PC-3 (cell line): ENCODE measurements around the gene KLF8. TPM values are rescaled to one million over a fixed set of nuclear protein-coding genes. Genes with fewer than 3 reads are reported as not detected.

Experiments used
- ATAC-seq: fragments of 200-7000 bp; cut with Tn5 transposase; 2 replicates; pipeline ENCODE4 v1.9.1; 2020; ENCODE audit warnings: mild to moderate bottlenecking, moderate library complexity
- BruUV-seq: library from RNA; stranded (reverse); fragments of 400-500 nt; replicated peaks from 2 replicates; lab custom pipeline; 2021; lab: Mats Ljungman, UMichigan
- CTCF ChIA-PET: fragments of 300-600 bp; sonication (Branson Sonifier 250); formaldehyde crosslinking; loops from one replicate; lab custom pipeline; 2022; ENCODE audit warnings: antibody characterized with exemption; lab: Charles Lee
- POLR2A ChIA-PET: fragments of 300-600 bp; sonication (Branson Sonifier 250); formaldehyde crosslinking; loops from one replicate; lab custom pipeline; 2022; ENCODE audit warnings: antibody characterized with exemption; ENCODE audit not compliant: unreplicated experiment; lab: Charles Lee
- DNase-seq: peaks from one replicate; pipeline ENCODE4 v3.0.0-alpha.2; 2015
- H2AFZ ChIP-seq: fragments of 300-600 bp; sonication (generic); 2 replicates; pipeline ENCODE4 v1.6.0; 2016; ENCODE audit warnings: antibody characterized with exemption, low read length
- H3F3A ChIP-seq: fragments of 300-600 bp; sonication (generic); one replicate; pipeline ENCODE4 v1.6.0; 2017; ENCODE audit warnings: antibody characterized with exemption, low read length, control low read depth, mild to moderate bottlenecking; ENCODE audit not compliant: unreplicated experiment
- H3K27ac ChIP-seq: fragments of 300-600 bp; sonication (generic); 2 replicates; pipeline ENCODE4 v1.5.1; 2016; ENCODE audit warnings: mild to moderate bottlenecking, low read length
- H3K27me3 ChIP-seq: fragments of 300-600 bp; sonication (generic); 2 replicates; pipeline ENCODE4 v1.6.1; 2016; ENCODE audit warnings: low read length, mixed read lengths
- H3K36me3 ChIP-seq: fragments of 300-600 bp; sonication (generic); 2 replicates; pipeline ENCODE4 v1.6.1; 2016; ENCODE audit warnings: low read depth, mixed run types, low read length, mixed read lengths
- H3K4me1 ChIP-seq: fragments of 300-600 bp; sonication (generic); 2 replicates; pipeline ENCODE4 v1.5.1; 2016; ENCODE audit warnings: low read length; ENCODE audit not compliant: insufficient read depth
- H3K4me2 ChIP-seq: fragments of 300-600 bp; sonication (generic); 2 replicates; pipeline ENCODE4 v1.6.0; 2016; ENCODE audit warnings: low read length
- H3K4me3 ChIP-seq: fragments of 300-600 bp; sonication (generic); 2 replicates; pipeline ENCODE4 v1.5.1; 2016; ENCODE audit warnings: mild to moderate bottlenecking, low read length, mixed read lengths
- H3K79me2 ChIP-seq: fragments of 300-600 bp; sonication (generic); 2 replicates; pipeline ENCODE4 v1.6.1; 2017; ENCODE audit warnings: low read length, mixed read lengths
- H3K9ac ChIP-seq: fragments of 300-600 bp; sonication (generic); 2 replicates; pipeline ENCODE4 v1.6.0; 2016; ENCODE audit warnings: mild to moderate bottlenecking, low read length
- H3K9me2 ChIP-seq: fragments of 300-600 bp; sonication (generic); replicated peaks from 2 replicates; pipeline ENCODE4 v1.6.1; 2016; ENCODE audit warnings: mixed run types, low read length, mixed read lengths
- H3K9me3 ChIP-seq: fragments of 300-600 bp; sonication (generic); 2 replicates; pipeline ENCODE4 v1.6.1; 2016; ENCODE audit warnings: low read length, mixed read lengths
- H4K20me1 ChIP-seq: fragments of 300-600 bp; sonication (generic); 2 replicates; pipeline ENCODE4 v1.6.1; 2016; ENCODE audit warnings: low read length, mixed read lengths
- EZH2 ChIP-seq: fragments of 300-600 bp; sonication (generic); IDR thresholded peaks from one replicate; pipeline ENCODE4 v1.6.1; 2017; ENCODE audit warnings: antibody characterized with exemption, mild to moderate bottlenecking, low read length; ENCODE audit not compliant: unreplicated experiment
- EZH2phosphoT487 ChIP-seq: fragments of 300-600 bp; sonication (generic); IDR thresholded peaks from 2 replicates; pipeline ENCODE4 v1.6.1; 2018; ENCODE audit warnings: mild to moderate bottlenecking, antibody characterized with exemption, low read length, borderline replicate concordance
- intact Hi-C: fragments of 100-400 bp; cut with micrococcal nuclease; formaldehyde crosslinking; loops from 2 replicates; pipeline ENCODE4 v1.9.0; 2023
- total RNA-seq: library from RNA; depleted of rRNA; stranded (reverse); fragments of >200 nt; gene quantifications from 2 replicates; pipeline ENCODE4 v1.2.3, GENCODE V29; 2014
- TF ChIP-seq, protein P1 (sequence below): fragments of 300-600 bp; sonication (generic); conservative IDR thresholded peaks from 2 replicates; pipeline ENCODE4 v1.5.1; 2017; ENCODE audit warnings: antibody characterized with exemption, low read depth, mild to moderate bottlenecking, low read length

KLF8 gene
- total RNA-seq, 1 experiment from 2014 or later, result 0.04 TPM

DNA sequence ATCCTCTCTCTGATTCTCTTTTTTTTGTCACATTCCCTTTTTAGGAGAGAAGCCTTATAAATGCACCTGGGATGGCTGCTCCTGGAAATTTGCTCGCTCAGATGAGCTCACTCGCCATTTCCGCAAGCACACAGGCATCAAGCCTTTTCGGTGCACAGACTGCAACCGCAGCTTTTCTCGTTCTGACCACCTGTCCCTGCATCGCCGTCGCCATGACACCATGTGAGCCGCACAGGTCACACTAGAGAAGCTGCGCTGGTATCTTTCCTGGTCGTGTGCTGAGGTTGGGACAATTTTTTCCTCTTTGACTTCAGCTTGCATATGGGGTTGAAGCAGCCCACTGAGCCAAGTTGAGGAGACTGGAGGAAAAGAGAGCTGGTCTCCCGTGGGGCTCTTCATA, 52.1 kb downstream of the KLF8 start:
- intact Hi-C loops, result loop anchor here (10.0 kb wide), 1 partner anchor 281 kb away; the partner anchor contains the start of gene UBQLN2
- no peak overlapping the region for H3K4me3 ChIP-seq
- H2AFZ ChIP-seq, result no peak overlapping the region
- H3K4me1 ChIP-seq, result no peaks in the 10 kb centered on the region
- H3K9ac ChIP-seq, result no peak overlapping the region
- no peaks in the 10 kb centered on the region for H3K79me2 ChIP-seq
- TF ChIP-seq EZH2, result no peak
- no peak for TF ChIP-seq EZH2phosphoT487
- TF ChIP-seq, protein P1, sequence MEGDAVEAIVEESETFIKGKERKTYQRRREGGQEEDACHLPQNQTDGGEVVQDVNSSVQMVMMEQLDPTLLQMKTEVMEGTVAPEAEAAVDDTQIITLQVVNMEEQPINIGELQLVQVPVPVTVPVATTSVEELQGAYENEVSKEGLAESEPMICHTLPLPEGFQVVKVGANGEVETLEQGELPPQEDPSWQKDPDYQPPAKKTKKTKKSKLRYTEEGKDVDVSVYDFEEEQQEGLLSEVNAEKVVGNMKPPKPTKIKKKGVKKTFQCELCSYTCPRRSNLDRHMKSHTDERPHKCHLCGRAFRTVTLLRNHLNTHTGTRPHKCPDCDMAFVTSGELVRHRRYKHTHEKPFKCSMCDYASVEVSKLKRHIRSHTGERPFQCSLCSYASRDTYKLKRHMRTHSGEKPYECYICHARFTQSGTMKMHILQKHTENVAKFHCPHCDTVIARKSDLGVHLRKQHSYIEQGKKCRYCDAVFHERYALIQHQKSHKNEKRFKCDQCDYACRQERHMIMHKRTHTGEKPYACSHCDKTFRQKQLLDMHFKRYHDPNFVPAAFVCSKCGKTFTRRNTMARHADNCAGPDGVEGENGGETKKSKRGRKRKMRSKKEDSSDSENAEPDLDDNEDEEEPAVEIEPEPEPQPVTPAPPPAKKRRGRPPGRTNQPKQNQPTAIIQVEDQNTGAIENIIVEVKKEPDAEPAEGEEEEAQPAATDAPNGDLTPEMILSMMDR, result no peak
- no peaks in the 10 kb centered on the region for H4K20me1 ChIP-seq
- POLR2A ChIA-PET, result no interaction called here
- no peaks in the 10 kb centered on the region for H3F3A ChIP-seq
- H3K9me3 ChIP-seq, result no peaks in the 10 kb centered on the region
- no peaks in the 10 kb centered on the region for H3K9me2 ChIP-seq
- CTCF ChIA-PET, result no interaction called here
- no peak overlapping the region for H3K4me2 ChIP-seq
- no peak overlapping the region for H3K27ac ChIP-seq
- no peaks in the 10 kb centered on the region for H3K36me3 ChIP-seq
- H3K27me3 ChIP-seq, result peaks cover 14% of the 10 kb centered on the region; the same call in 1 of the 2 replicates
- no TSS peak for BruUV-seq
- DNase-seq, result no peak
- ATAC-seq, result no peak

DNA sequence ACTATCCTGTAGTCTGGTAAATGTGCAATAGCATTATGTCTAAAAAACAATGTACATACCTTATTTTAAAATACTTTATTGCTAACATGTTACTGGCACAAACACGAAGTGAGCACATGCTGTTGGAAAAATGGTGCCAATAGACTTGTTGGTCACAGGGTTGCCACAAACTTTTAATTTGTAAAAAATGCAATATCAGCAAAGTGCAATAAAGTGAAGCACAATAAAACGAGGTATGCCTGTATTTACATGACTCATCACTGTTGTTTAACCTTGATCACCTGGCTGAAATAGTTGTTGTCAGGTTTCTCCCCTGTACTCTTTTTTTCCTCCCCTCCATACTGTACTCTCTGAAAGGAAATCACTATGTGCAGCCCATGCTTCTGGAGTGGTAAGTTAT, 56.5 kb downstream of the KLF8 start:
- ChIA-PET CTCF (no interaction called here), POLR2A (no interaction called here)
- ATAC-seq (no peak), DNase-seq (no peak)
- no peaks in the 10 kb centered on the region for H3K79me2 ChIP-seq
- H3F3A ChIP-seq, result no peaks in the 10 kb centered on the region
- no peak overlapping the region for H3K4me2 ChIP-seq
- no peak overlapping the region for H2AFZ ChIP-seq
- H3K9me2 ChIP-seq, result no peaks in the 10 kb centered on the region
- H3K9me3 ChIP-seq, result no peaks in the 10 kb centered on the region
- intact Hi-C loops, result loop anchor here (10.0 kb wide), 1 partner anchor 276 kb away; the partner anchor contains the start of gene UBQLN2
- H4K20me1 ChIP-seq, result no peaks in the 10 kb centered on the region
- no peak overlapping the region for H3K4me3 ChIP-seq
- TF ChIP-seq EZH2 (no peak), EZH2phosphoT487 (no peak)
- TF ChIP-seq, protein P1, result no peak
- H3K9ac ChIP-seq, result no peak overlapping the region
- no TSS peak for BruUV-seq
- H3K27me3 ChIP-seq, result peaks cover 14% of the 10 kb centered on the region; the same call in 1 of the 2 replicates
- no peak overlapping the region for H3K27ac ChIP-seq
- no peaks in the 10 kb centered on the region for H3K36me3 ChIP-seq
- no peaks in the 10 kb centered on the region for H3K4me1 ChIP-seq

DNA sequence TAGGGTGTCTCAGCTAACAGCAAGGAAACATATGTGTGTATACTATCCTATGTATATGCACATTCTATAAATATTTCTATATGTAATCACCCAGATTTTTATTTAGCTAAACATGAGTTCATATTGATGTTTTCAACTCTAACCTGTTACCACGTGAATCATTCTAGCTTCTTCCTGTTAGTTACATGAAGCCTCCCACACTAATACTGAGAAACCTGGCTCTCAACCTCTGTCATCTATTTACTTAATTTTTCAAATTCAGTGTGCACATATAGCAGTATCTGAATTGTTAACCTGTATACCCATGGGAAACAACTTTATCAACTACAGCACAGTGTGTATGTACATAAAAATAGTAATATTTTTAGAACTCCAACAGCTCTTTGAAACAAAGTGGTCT, 57.3 kb downstream of the KLF8 start:
- ChIA-PET CTCF (no interaction called here), POLR2A (no interaction called here)
- H3K27ac ChIP-seq, result no peak overlapping the region
- peaks cover 13% of the 10 kb centered on the region; the same call in 1 of the 2 replicates for H3K27me3 ChIP-seq
- no peaks in the 10 kb centered on the region for H3K36me3 ChIP-seq
- TF ChIP-seq EZH2phosphoT487 (no peak), EZH2 (no peak)
- TF ChIP-seq, protein P1, result no peak
- no peaks in the 10 kb centered on the region for H4K20me1 ChIP-seq
- no TSS peak for BruUV-seq
- H3K79me2 ChIP-seq, result no peaks in the 10 kb centered on the region
- H3K4me1 ChIP-seq, result no peaks in the 10 kb centered on the region
- ATAC-seq, result no peak
- DNase-seq, result no peak
- H3K4me3 ChIP-seq, result no peak overlapping the region
- no peaks in the 10 kb centered on the region for H3F3A ChIP-seq
- H3K9me3 ChIP-seq, result no peaks in the 10 kb centered on the region
- intact Hi-C loops, result loop anchor here (10.0 kb wide), 1 partner anchor 275 kb away; the partner anchor contains the start of gene UBQLN2
- H3K9me2 ChIP-seq, result no peaks in the 10 kb centered on the region
- H3K4me2 ChIP-seq, result no peak overlapping the region
- no peak overlapping the region for H3K9ac ChIP-seq
- no peak overlapping the region for H2AFZ ChIP-seq
